Large intestine (tissue), 3 donors: ENCODE results near the gene FRS3. TPM values are rescaled to one million over a fixed set of nuclear protein-coding genes. Genes with fewer than 3 reads are reported as not detected.
"Not testable (repeated sequence)": the region's sequence is repeated elsewhere in the genome, so short reads cannot be mapped to it uniquely, and the experiment has no call there.

Experiments used
- DNase-seq, 2 donors: peaks; one replicate each; pipeline versions ENCODE4 v3.0.0 to v3.0.0-alpha.2; 2013
- H3K27ac ChIP-seq: one replicate; pipeline ENCODE4 v1.5.1; 2013; ENCODE audit warnings: low read length
- H3K27me3 ChIP-seq: 2 replicates; pipeline ENCODE4 v1.6.1; 2013; ENCODE audit warnings: low read length; ENCODE audit not compliant: control insufficient read depth, insufficient read depth
- H3K36me3 ChIP-seq: 2 replicates; pipeline ENCODE4 v1.6.1; 2013; ENCODE audit warnings: low read length; ENCODE audit not compliant: control insufficient read depth, insufficient read depth
- H3K4me1 ChIP-seq: one replicate; pipeline ENCODE4 v1.6.1; 2013; ENCODE audit warnings: low read length; ENCODE audit not compliant: control insufficient read depth, insufficient read depth
- H3K4me3 ChIP-seq: one replicate; pipeline ENCODE4 v1.5.1; 2013; ENCODE audit warnings: low read length
- H3K9me3 ChIP-seq: one replicate; pipeline ENCODE4 v1.6.1; 2013; ENCODE audit warnings: mild to moderate bottlenecking, low read depth, low read length, moderate library complexity; ENCODE audit not compliant: control insufficient read depth
- WGBS: methylation state at CpG from one replicate; pipeline ENCODE4 v1.1.5; 2013; ENCODE audit warnings: low lambda C conversion rate; ENCODE audit not compliant: insufficient coverage; 5-methylcytosine and 5-hydroxymethylcytosine counted together
- polyA plus RNA-seq: library from polyadenylated mRNA; unstranded; fragments of 120-200 nt; gene quantifications from one replicate; pipeline ENCODE4 v1.2.1, GENCODE V29; 2013

Gene FRS3
- polyA plus RNA-seq, 1 donor: 5.9 TPM

DNA sequence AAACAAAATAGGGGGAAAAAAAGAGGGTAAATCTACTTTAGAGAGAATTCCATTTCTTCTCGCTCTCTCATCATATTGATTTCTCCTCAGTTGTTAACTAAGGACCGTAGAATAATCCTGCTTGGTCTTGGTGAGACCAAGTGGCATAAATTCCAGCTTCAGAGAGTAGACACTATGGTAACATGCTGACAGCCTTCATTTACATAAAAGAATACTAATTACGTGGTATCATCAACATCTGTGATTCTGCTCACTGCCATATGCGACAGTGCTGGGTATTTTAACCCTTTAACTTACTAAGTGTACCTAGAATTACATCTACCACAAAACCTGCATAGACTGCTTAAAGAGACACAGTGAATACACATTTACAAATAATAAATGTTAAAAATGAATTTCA lies 34.9 kb upstream of the FRS3 start:
- no peak for DNase-seq
- no peaks in the 10 kb centered on the region for H3K36me3 ChIP-seq
- H3K9me3 ChIP-seq: no peaks in the 10 kb centered on the region
- no peaks in the 10 kb centered on the region for H3K27me3 ChIP-seq
- WGBS: 80% methylated on average over 1 of the region's 4 CpGs
- H3K27ac ChIP-seq: no peak overlapping the region
- no peak overlapping the region for H3K4me3 ChIP-seq
- no peaks in the 10 kb centered on the region for H3K4me1 ChIP-seq

DNA sequence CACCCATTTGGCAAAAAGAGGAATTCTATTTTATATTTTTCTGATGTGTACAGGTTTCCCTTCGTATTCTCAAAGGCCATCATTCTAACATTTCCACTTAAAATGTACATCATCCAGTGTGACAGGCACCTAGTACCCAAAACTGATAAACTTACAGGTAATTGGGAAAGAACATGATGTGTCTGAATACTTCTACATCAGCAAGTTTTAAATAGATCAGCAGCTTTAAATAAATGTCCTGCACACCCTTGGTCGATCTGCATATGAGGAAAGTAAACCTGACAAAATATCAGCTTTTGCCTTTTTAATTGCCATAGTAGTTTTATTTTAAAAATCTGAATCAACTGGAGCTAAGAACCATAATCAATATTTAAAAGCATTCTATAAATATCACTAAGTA lies 34.3 kb upstream of the FRS3 start:
- H3K4me3 ChIP-seq: no peak overlapping the region
- no peak overlapping the region for H3K27ac ChIP-seq
- no peaks in the 10 kb centered on the region for H3K4me1 ChIP-seq
- no peak for DNase-seq
- no peaks in the 10 kb centered on the region for H3K27me3 ChIP-seq
- H3K9me3 ChIP-seq: no peaks in the 10 kb centered on the region
- no peaks in the 10 kb centered on the region for H3K36me3 ChIP-seq
- WGBS: 100% methylated on average over 2 of the region's 2 CpGs

DNA sequence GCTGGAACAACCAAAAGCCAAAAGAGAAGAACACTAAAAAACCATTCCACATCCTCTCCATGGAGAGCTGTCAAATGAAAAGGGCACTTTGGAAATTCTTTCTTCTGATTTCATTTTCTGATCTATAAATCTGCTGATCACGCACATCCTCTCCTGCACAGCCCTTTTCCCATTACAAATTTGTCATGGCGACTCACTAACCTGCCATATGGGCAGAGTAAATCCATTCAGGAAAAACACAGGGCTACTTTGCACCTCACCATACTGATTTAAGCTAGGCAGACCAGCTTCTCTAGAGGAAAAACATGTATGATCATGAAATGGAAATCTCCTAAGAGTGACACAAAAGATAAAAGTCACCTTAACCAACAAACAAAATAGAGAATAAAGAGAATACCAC lies 33.8 kb upstream of the FRS3 start:
- Histone ChIP-seq H3K36me3 (no peaks in the 10 kb centered on the region), H3K4me3 (no peak overlapping the region), H3K9me3 (no peaks in the 10 kb centered on the region), H3K4me1 (no peaks in the 10 kb centered on the region), H3K27me3 (no peaks in the 10 kb centered on the region), H3K27ac (no peak overlapping the region)
- no peak for DNase-seq
- WGBS: 100% methylated on average over 2 of the region's 2 CpGs

DNA sequence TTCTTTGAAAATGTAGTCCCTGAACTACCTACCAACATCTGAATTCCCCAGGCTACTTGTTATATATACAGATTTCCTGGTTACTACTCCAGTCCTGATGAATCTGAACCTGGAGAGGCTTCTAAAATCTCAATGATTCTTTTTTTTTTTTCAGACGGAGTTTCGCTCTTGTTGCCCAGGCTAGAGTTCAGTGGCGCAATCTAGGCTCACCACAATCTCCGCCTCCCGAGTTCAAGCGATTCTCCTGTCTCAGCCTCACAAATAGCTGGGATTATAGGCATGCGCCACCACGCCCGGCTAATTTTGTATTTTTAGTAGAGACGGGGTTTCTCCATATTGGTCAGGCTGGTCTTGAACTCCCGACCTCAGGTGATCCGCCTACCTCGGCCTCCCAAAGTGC lies 32.2 kb upstream of the FRS3 start:
- H3K36me3 ChIP-seq, H3K27me3 ChIP-seq, H3K4me1 ChIP-seq, H3K9me3 ChIP-seq, DNase-seq, H3K4me3 ChIP-seq, H3K27ac ChIP-seq: not testable (repeated sequence)
- no CpG with 5 or more reads among the region's 13 CpGs for WGBS

DNA sequence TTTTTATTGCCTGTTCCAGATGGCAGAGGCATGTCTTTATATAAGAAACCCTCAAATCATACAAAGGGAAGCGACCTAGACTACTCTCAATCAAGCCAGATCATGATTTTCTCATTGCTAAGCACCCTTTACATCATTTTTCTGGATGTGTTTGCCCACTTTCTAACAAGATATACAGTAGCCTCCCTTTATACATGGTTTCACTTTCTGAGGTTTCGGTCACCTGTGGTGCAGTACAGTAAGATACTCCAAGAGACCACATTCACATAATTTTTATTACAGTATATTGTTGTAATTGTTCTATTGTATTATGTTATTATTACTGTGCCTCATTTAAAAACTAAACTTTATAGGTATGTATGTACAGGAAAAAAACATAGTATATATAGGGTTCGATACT lies 31.4 kb upstream of the FRS3 start:
- H3K4me3 ChIP-seq: no peak overlapping the region
- no peak for DNase-seq
- no peaks in the 10 kb centered on the region for H3K36me3 ChIP-seq
- H3K4me1 ChIP-seq: no peaks in the 10 kb centered on the region
- H3K9me3 ChIP-seq: no peaks in the 10 kb centered on the region
- no CpG with 5 or more reads among the region's 3 CpGs for WGBS
- no peaks in the 10 kb centered on the region for H3K27me3 ChIP-seq
- H3K27ac ChIP-seq: no peak overlapping the region

DNA sequence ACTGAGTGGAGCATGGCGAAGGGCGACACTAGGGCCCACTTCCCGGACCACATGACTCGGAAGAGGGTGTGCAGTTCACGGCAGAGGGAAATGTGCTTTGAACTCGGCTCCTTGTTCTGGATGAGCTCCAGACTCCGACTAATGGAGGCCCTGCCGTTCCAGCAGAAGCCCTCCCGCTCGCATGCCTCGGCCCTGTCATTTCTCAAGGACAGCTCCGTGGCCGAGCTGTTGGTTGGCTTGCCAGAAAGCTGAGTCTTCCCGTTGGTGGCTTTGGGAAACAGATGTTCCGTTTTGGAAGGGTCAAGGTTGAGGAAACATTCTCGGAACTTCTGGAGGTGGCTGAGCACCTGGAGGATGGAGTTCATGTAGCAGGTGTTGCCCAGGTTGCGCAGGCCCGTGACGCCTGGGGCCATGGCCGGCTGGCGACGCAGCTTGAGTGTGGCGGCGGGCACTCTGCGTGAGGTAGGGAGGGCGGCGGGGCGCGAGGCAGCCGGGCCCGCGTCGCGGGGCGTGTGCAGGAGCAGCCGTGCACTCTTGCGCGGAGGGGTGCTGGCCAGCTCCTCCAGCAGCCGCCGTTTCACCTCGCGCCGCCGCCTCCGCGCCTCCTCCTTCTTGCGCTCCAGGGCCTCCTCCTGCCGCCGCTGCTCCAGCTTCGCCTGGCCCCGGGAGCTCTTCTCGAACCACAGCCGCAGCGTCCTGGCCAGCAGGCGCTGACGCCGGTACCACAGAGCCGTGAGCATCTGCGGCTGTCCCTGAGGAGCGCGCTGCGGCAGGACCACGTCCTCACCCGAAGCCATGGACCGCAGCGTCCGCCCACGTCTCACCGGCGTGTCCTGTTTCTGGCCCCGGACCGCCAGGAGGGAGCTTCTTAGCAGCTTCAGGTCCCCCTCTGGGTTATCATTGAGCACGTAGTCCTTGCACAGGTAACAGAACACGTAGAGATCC lies 26.4 kb upstream of the FRS3 start:
- Histone ChIP-seq H3K27ac (no peak overlapping the region), H3K9me3 (no peaks in the 10 kb centered on the region), H3K27me3 (no peaks in the 10 kb centered on the region), H3K4me3 (no peak overlapping the region), H3K4me1 (no peaks in the 10 kb centered on the region), H3K36me3 (peaks cover 9% of the 10 kb centered on the region)
- 100% methylated on average over 3 of the region's 74 CpGs for WGBS
- no peak for DNase-seq

DNA sequence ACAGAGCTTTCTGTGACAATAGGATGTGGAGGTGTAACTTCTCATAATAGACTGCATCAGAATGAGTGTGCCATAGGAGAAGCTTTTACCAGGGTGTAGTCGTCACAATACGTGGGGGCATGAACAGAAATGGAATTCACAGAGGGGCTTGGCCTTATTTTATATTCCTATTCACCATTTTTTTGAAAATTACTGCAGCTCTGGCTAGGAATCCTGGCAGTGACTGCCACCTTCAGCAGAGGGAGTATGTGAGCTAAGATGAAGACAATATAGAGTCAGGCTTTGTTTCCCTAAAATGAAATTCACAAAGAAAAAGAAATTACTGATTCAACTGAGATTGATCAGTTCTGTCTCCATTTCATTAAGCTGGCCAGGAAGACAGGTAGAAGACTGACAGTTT lies 21.7 kb upstream of the FRS3 start:
- no peaks in the 10 kb centered on the region for H3K9me3 ChIP-seq
- no peak for DNase-seq
- H3K27me3 ChIP-seq: no peaks in the 10 kb centered on the region
- WGBS: no CpG with 5 or more reads among the region's 2 CpGs
- peaks cover 17% of the 10 kb centered on the region for H3K36me3 ChIP-seq
- no peaks in the 10 kb centered on the region for H3K4me1 ChIP-seq
- no peak overlapping the region for H3K4me3 ChIP-seq
- H3K27ac ChIP-seq: no peak overlapping the region

DNA sequence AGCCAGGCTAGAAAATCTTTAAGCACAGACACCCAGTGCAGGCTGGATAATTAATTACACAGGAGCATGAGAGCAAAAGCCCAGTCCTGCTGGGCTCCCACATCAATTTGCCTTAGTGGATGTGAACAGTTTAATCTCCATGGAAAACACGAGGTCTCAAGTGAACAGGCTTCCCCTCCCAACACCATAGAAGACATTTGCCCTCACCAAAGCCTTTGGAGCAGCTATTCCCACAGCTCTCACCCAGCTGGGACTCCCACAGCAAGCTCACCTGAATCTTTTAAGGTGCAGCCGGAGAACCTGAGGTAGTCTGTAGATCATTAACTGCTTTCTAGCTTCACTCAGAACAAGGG lies 19.8 kb upstream of the FRS3 start:
- Histone ChIP-seq H3K4me3 (no peak overlapping the region), H3K36me3 (peaks cover 19% of the 10 kb centered on the region), H3K27me3 (no peaks in the 10 kb centered on the region), H3K9me3 (no peaks in the 10 kb centered on the region), H3K4me1 (no peaks in the 10 kb centered on the region), H3K27ac (no peak overlapping the region)
- WGBS: no CpG with 5 or more reads among the region's 2 CpGs
- no peak for DNase-seq

DNA sequence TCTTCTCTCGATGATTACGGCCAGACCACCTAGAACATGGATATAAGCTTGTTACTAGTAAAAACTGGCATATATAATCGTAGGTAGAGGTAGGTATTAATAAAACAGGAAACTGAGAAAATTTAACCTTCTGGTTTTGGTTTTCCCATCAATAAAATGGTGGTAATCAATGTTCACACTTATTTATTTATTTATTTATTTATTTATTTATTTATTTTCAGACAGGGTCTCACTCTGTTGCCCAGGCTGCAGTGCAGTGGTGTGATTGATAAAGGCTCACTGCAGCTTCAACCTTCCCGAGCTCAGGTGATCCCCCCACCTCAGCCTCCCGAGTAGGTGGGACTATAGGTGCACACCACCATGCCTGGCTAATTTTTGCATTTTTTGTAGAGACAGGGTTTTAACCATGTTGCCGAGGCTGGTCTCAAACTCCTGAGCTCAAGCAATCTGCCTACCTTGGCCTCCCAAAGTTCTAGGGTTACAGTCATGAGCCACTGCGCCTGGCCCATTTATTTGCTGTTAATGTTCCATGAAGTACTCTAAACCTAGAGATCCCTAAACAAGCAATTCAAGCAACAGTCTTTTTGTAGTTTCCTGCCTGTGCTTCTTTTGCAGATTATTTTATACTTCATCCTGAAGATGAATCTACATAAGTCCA lies 19.3 kb upstream of the FRS3 start:
- Histone ChIP-seq H3K4me3 (no peak overlapping the region), H3K27ac (no peak overlapping the region), H3K4me1 (no peaks in the 10 kb centered on the region), H3K27me3 (no peaks in the 10 kb centered on the region), H3K36me3 (peaks cover 19% of the 10 kb centered on the region), H3K9me3 (no peaks in the 10 kb centered on the region)
- WGBS: no CpG with 5 or more reads among the region's 7 CpGs
- DNase-seq: no peak

DNA sequence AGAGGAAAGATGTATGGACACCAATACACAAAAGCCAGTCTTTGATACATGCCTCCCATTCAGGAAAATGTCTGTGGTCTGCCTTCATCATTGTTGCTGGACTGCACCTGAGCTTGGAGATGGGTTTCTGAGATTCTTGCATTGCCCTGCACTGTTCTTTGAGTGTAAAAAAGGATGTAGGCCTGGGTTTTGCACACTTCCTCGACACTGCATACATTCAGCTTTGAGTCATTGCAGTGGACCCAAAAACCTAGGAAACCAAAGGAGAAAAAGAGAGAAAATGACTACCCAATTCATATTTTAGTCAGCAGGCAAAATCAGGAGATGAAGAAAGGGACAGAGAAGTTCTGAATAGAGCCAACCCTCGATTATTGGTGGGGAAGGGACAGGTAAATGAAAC lies 16.8 kb upstream of the FRS3 start:
- no peak for DNase-seq
- H3K36me3 ChIP-seq: peaks cover 26% of the 10 kb centered on the region
- no peak overlapping the region for H3K4me3 ChIP-seq
- no peak overlapping the region for H3K27ac ChIP-seq
- no peaks in the 10 kb centered on the region for H3K4me1 ChIP-seq
- H3K27me3 ChIP-seq: no peaks in the 10 kb centered on the region
- no peaks in the 10 kb centered on the region for H3K9me3 ChIP-seq
- WGBS: no CpG with 5 or more reads among the region's 2 CpGs

DNA sequence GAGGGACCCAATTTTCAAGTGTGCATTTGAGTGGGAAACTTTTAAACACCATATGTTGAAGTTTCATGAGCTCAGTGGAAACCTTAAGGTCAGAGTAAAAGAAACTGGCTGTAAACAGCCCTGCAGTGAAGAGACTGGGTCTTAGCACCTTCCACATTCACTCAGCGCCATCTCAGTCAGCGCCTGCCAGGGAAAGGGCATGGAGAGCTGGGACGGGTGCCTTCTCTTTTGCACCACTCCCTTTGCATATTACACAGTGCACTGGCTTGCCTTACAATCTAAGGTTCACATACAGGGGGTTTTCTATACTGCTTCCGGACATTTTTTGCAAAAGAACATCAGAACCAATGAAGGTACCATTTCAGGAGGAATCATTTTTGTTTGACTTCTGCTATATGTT lies 12.3 kb upstream of the FRS3 start:
- H3K9me3 ChIP-seq: no peaks in the 10 kb centered on the region
- peaks cover 39% of the 10 kb centered on the region for H3K36me3 ChIP-seq
- no CpG with 5 or more reads among the region's 4 CpGs for WGBS

More for the DNA sequence above, 12.3 kb upstream of the FRS3 start:
- no peak overlapping the region for H3K27ac ChIP-seq
- H3K4me3 ChIP-seq: no peak overlapping the region
- DNase-seq: no peak
- H3K27me3 ChIP-seq: no peaks in the 10 kb centered on the region
- no peaks in the 10 kb centered on the region for H3K4me1 ChIP-seq
